ENCODE measurements around the gene TLE3.

DNA sequence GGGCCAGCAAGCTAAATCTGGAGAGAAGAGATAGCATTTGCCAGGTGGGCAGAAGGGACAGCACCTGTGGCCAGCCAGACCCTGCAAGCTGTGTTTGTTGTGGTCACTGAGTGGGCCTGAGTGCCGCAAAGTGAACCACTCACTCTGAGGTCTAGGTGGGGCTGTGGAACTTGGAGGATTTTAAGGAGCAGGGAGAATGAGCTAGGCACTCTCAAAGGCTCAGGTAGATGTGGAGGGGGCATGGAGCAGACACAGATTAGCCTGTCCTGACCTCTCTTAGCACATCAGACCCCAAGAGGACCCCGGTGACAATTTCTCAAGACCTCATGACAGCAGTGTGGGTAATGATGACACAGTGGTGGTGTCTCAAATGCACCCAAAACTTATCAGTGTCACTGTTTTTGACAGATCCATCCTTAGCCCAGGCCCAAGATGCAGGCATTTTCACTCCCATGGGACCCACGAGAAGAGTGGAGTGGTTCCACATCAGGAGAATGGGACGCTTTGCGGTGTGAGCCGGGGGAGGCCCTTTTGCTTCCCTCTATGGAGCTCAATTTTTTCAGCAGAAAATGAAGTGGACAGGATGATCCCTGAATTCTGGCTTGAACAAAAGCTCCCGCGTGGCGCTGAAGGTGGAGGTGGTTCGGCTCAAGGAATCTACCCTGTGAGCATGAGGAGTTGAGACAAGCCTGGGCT, 43.8 kb upstream of the TLE3 start:
- TF ChIP-seq, protein P1, sequence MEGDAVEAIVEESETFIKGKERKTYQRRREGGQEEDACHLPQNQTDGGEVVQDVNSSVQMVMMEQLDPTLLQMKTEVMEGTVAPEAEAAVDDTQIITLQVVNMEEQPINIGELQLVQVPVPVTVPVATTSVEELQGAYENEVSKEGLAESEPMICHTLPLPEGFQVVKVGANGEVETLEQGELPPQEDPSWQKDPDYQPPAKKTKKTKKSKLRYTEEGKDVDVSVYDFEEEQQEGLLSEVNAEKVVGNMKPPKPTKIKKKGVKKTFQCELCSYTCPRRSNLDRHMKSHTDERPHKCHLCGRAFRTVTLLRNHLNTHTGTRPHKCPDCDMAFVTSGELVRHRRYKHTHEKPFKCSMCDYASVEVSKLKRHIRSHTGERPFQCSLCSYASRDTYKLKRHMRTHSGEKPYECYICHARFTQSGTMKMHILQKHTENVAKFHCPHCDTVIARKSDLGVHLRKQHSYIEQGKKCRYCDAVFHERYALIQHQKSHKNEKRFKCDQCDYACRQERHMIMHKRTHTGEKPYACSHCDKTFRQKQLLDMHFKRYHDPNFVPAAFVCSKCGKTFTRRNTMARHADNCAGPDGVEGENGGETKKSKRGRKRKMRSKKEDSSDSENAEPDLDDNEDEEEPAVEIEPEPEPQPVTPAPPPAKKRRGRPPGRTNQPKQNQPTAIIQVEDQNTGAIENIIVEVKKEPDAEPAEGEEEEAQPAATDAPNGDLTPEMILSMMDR (IDR thresholded peaks at IDR 0.05; ENCODE audit: poor library complexity), result no peak
- TF ChIP-seq EZH2 (IDR thresholded peaks at IDR 0.05; ENCODE audit: borderline replicate concordance) (no peak), EZH2phosphoT487 (IDR thresholded peaks at IDR 0.05; ENCODE audit: low read depth, severe bottlenecking, unreplicated experiment) (no peak)

All from hepatocyte (in vitro differentiated cells).